Activated CD4-positive, alpha-beta T cell treated with anti-CD3 and anti-CD28 coated beads, Interleukin-2, Interleukin-6, amounts not matched to agents 100 ng/mL and 50 ng/mL, durations not matched to agents 16 hours and 8 hours (primary cell): ENCODE results near the gene TEPSIN.

ENCODE experiments used
- DNase-seq: peaks from one replicate; pipeline ENCODE4 v3.0.0-alpha.2; 2020

Gene TEPSIN

DNA sequence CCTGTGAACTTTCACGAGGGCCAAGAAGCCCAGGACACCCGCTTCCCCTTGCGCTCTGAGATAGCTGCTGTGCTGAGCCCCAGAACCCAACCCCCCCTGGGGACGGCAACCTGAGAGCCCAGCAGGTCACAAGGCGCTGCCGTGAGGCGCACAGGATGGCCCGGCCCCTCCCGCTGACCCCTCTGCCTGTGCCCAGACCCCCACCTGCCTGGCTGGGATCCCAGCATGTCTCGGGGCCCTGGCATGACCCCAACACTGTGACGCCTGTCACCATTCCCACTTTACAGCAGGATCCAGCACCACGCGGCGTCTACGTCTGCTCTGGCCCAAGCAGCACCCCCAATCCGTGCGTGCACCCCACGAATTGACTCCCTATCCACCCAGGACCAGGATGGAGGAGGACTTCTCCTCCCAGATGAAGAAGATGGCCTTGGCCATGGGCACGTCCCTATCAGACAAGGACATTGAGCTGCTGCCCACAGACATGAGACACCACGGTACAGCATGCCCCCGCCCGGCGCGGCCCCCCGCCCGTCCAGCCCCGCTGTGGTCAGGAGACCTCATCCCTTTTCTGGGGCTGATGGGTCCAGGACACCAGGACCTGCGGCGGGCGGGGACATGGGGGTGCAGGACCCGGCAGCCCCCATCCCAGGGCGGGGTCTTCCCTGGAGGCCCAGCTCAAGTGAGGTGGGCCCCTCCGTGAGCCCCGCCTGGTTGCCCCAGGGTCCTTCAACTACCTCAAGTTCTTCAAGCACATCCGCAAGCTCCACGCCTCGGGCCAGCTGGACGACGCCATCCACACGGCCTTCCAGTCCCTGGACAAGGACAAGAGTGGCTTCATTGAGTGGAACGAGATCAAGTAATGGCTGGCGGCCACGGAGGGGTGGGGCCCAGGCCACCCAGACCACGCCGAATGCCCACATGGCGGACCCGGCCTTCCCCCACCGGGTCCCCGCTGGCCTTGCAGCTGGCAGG is 57.7 kb downstream of the TEPSIN start:
- DNase-seq: no peak

DNA sequence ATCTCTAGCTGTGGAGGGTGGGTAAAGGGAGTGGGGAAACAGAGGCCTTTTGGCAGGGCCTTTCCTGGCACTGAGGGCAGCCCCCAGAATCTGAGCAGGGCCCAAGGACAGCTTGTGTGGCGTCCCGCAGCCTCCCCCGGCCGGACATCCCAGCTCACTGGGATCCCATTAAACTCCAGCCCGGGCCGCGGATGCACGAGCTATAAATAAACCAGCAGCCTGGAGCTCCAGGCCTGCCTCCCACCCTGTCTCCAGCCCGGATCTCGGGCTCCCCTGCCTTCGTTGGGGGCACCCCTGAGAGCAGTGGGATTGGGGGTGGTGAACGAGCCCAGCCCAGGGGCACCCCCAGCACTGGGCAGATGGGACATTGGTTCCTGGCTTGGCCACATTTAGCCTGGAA is 59.0 kb downstream of the TEPSIN start:
- no peak for DNase-seq

DNA sequence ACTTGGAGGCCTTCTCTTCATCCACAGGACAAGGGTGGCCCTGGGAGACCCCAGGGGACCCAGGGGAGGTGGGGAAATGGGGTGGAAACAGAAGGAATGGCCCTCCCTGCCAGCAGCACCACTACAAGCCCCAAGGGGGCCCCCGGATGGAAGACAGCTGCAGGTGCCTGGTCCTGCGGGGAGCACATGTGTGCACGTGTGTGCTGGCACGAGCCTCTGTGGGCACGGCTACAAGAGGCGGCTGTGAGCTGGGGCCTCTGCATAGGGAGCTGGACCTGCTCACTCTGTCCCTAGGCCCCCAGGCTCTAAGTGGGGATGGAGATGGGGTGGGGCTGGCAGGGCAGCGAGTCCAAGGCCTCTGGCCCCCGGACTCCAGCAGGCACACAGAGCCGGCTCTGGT is 59.6 kb downstream of the TEPSIN start:
- no peak for DNase-seq
